Measurements from ENCODE around the gene FCGR3B. TPM values are rescaled to one million over a fixed set of nuclear protein-coding genes. Genes with fewer than 3 reads are reported as not detected.
A peak's percentile ranks its signal among the peaks of the same experiment; 100 is the strongest.
"Not testable (repeated sequence)": the region's sequence is repeated elsewhere in the genome, so short reads cannot be mapped to it uniquely, and the experiment has no call there.

The FCGR3B gene
- polyA plus RNA-seq, 3 donors = 0.53 to 7.5 (median 1.3) TPM

DNA sequence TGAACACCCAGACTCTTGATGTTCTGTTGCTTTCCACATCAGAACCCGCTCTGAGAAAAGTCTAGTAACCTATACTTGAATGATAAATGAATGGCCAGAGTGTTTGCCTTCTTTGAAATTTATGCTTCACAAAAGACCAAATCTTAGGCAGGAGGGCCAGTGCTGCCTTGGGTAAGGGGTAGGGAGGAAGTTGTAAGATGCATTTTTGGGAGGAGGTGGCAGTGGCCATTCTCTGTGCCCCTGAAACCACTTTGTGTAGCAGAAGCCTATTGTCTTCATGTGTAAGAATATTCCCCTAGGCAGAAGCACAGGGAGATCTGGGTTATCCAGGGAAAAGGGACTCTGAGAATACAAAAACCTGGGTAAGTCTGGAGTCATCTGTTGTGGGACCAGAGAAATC, 32.6 kb upstream of the FCGR3B start:
- H3K4me2 ChIP-seq (replicated peaks; ENCODE audit: extremely low read depth, low read length, poor library complexity, severe bottlenecking); H3K36me3 ChIP-seq (replicated peaks in 1 of 2; ENCODE audit: control insufficient read depth in 1 of 2, insufficient read depth in 2 of 2, low read length in 2 of 2); H2AFZ ChIP-seq (ENCODE audit: insufficient read depth, low read depth, low read length, poor library complexity, severe bottlenecking); H3K9ac ChIP-seq (ENCODE audit: insufficient read depth, low read length, poor library complexity, severe bottlenecking); H3K27me3 ChIP-seq (ENCODE audit: control insufficient read depth in 2 of 2, insufficient read depth in 2 of 2, low read length in 2 of 2); H3K4me1 Mint-ChIP-seq; H4K20me1 ChIP-seq (ENCODE audit: insufficient read depth, low read length); H3K79me2 ChIP-seq (ENCODE audit: insufficient read depth, low read length); H3K9me3 Mint-ChIP-seq; H3K9me3 ChIP-seq (replicated peaks in 1 of 2; ENCODE audit: control insufficient read depth in 1 of 2, insufficient read depth in 1 of 2, low read length in 2 of 2); H3K27ac ChIP-seq (ENCODE audit: low read depth in 1 of 2, low read length in 2 of 2); H3K27me3 Mint-ChIP-seq (ENCODE audit: low read depth in 3 of 3); H3K4me3 Mint-ChIP-seq; DNase-seq; intact Hi-C loops (cut with micrococcal nuclease); H3K36me3 Mint-ChIP-seq; H3K27ac Mint-ChIP-seq; H3K4me1 ChIP-seq (ENCODE audit: control insufficient read depth in 1 of 2, insufficient read depth in 2 of 2, low read length in 2 of 2): not testable (repeated sequence)
- peak overlapping the region; percentile 12 to 32 (median 19) for H3K4me3 ChIP-seq (replicated peaks in 1 of 3; ENCODE audit: low read depth in 2 of 3, low read length in 3 of 3)
- WGBS (ENCODE audit: insufficient coverage) = no CpG with 5 or more reads among the region's 1 CpG

DNA sequence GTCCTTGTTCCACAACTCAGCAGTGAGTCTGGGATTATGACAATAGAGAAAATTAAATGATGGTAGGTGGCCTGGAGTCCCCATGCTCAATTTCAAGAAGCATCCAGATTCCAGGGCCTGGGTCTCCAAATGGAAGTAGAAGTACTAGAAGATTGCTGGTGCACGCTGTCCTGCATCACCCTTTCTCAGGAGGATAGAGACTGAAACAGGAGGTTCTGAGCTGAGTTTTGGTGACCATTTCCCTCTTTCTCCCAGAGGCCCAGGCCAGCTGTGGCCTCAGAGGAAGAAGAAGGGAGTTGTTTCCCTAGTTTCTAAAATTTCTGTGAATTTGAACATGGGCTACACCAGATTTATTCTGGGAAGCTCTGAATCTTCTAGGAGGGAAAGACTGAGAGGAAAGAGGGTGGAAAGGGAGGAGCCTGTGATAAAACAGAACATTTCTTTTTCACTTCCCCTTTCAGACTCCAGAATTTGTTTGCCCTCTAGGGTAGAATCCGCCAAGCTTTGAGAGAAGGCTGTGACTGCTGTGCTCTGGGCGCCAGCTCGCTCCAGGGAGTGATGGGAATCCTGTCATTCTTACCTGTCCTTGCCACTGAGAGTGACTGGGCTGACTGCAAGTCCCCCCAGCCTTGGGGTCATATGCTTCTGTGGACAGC, 31.8 kb upstream of the FCGR3B start, which contains the start of gene FCGR2B:
FCGR2B (plus strand) TSS at position 460 of the 656 bp plus-strand sequence; CDS start at position 559, 99 bp downstream.
- H3K4me1 Mint-ChIP-seq; H3K27me3 Mint-ChIP-seq (ENCODE audit: low read depth in 3 of 3); DNase-seq; H3K9ac ChIP-seq (ENCODE audit: insufficient read depth, low read length, poor library complexity, severe bottlenecking); H3K36me3 Mint-ChIP-seq; H3K4me3 Mint-ChIP-seq; intact Hi-C loops (cut with micrococcal nuclease); H3K36me3 ChIP-seq (replicated peaks in 1 of 2; ENCODE audit: control insufficient read depth in 1 of 2, insufficient read depth in 2 of 2, low read length in 2 of 2); H4K20me1 ChIP-seq (ENCODE audit: insufficient read depth, low read length); H3K27ac ChIP-seq (ENCODE audit: low read depth in 1 of 2, low read length in 2 of 2); H3K4me1 ChIP-seq (ENCODE audit: control insufficient read depth in 1 of 2, insufficient read depth in 2 of 2, low read length in 2 of 2); H3K9me3 ChIP-seq (replicated peaks in 1 of 2; ENCODE audit: control insufficient read depth in 1 of 2, insufficient read depth in 1 of 2, low read length in 2 of 2); H3K27me3 ChIP-seq (ENCODE audit: control insufficient read depth in 2 of 2, insufficient read depth in 2 of 2, low read length in 2 of 2); H2AFZ ChIP-seq (ENCODE audit: insufficient read depth, low read depth, low read length, poor library complexity, severe bottlenecking); H3K27ac Mint-ChIP-seq; H3K4me2 ChIP-seq (replicated peaks; ENCODE audit: extremely low read depth, low read length, poor library complexity, severe bottlenecking); H3K79me2 ChIP-seq (ENCODE audit: insufficient read depth, low read length); H3K9me3 Mint-ChIP-seq: not testable (repeated sequence)
- WGBS (ENCODE audit: insufficient coverage) = no CpG with 5 or more reads among the region's 4 CpGs
- H3K4me3 ChIP-seq (replicated peaks in 1 of 3; ENCODE audit: low read depth in 2 of 3, low read length in 3 of 3) = peak within 1 kb of the TSS; percentile 12 to 32 (median 19)

DNA sequence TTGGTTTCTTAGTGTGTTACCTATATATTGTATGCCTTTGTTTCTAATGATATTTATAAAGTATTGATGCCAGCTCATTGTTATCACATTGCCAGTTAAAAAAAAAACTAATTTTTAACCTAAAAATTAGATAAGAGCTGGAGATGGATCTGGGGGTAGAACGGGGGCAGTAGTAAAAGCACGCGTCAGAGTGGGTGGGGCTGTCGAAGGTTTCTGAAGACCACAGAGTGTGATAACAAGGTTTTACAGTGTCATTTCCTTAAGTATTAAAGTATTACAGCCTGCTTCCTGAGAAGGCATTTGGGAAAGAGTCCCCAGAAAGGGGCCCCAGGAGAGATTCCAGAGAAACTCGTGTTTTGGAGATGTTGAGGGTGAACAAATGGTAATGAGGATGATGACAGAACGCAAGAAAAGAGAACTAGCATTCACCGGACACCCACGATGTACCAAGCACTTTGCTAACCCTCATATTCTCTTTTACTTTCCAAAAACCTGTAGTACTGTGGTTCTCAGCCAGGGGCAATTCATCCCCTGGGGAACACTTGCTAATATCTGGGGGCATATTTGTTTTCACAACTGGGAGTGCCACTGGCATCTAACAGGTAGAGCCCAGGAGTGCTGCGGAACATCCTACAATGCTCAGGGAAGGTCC, 30.8 kb upstream of the FCGR3B start:
- not testable (repeated sequence) for H3K36me3 Mint-ChIP-seq

DNA sequence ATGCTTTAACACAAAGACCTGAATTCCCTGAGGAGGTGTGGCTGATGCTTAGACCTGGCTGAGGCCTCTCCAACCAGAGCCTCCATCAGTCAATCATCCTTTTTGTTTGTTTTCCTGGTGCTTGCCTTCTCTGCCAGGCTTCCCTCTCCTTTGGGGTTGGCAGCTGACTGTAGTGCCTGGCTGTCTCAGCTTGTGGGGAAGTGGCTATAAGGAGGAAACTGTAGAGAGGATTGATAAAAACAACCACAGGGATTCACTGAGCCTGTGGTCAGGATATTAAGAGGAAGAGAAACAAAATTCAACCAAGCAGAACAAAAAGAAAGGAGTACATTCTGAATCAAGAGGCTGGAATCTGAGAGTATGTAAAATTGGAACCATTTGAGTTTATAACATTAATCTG, 27.5 kb upstream of the FCGR3B start:
- H3K4me3 ChIP-seq (replicated peaks in 1 of 3; ENCODE audit: low read depth in 2 of 3, low read length in 3 of 3); H3K9me3 Mint-ChIP-seq; H3K27ac Mint-ChIP-seq; H3K36me3 Mint-ChIP-seq; H3K27ac ChIP-seq (ENCODE audit: low read depth in 1 of 2, low read length in 2 of 2); H3K27me3 ChIP-seq (ENCODE audit: control insufficient read depth in 2 of 2, insufficient read depth in 2 of 2, low read length in 2 of 2); H3K4me1 Mint-ChIP-seq; H2AFZ ChIP-seq (ENCODE audit: insufficient read depth, low read depth, low read length, poor library complexity, severe bottlenecking); H3K9ac ChIP-seq (ENCODE audit: insufficient read depth, low read length, poor library complexity, severe bottlenecking); H3K9me3 ChIP-seq (replicated peaks in 1 of 2; ENCODE audit: control insufficient read depth in 1 of 2, insufficient read depth in 1 of 2, low read length in 2 of 2); H3K36me3 ChIP-seq (replicated peaks in 1 of 2; ENCODE audit: control insufficient read depth in 1 of 2, insufficient read depth in 2 of 2, low read length in 2 of 2); H3K4me1 ChIP-seq (ENCODE audit: control insufficient read depth in 1 of 2, insufficient read depth in 2 of 2, low read length in 2 of 2); H3K79me2 ChIP-seq (ENCODE audit: insufficient read depth, low read length); H3K4me3 Mint-ChIP-seq; H3K4me2 ChIP-seq (replicated peaks; ENCODE audit: extremely low read depth, low read length, poor library complexity, severe bottlenecking); H4K20me1 ChIP-seq (ENCODE audit: insufficient read depth, low read length); DNase-seq: not testable (repeated sequence)
- intact Hi-C loops (cut with micrococcal nuclease) = loop anchor here in 1 of 2 donors (10.0 kb wide), 1 partner anchor 94 kb away; no protein-coding TSS in a partner anchor
- peaks cover 10 to 19% (median 12%) of the 10 kb centered on the region in 3 donors for H3K27me3 Mint-ChIP-seq (ENCODE audit: low read depth in 3 of 3)

More for the DNA sequence above, 30.8 kb upstream of the FCGR3B start:
- H3K4me1 Mint-ChIP-seq; H3K36me3 ChIP-seq (replicated peaks in 1 of 2; ENCODE audit: control insufficient read depth in 1 of 2, insufficient read depth in 2 of 2, low read length in 2 of 2); H3K9me3 Mint-ChIP-seq; H3K4me3 ChIP-seq (replicated peaks in 1 of 3; ENCODE audit: low read depth in 2 of 3, low read length in 3 of 3); H4K20me1 ChIP-seq (ENCODE audit: insufficient read depth, low read length); H3K4me1 ChIP-seq (ENCODE audit: control insufficient read depth in 1 of 2, insufficient read depth in 2 of 2, low read length in 2 of 2); DNase-seq; H3K79me2 ChIP-seq (ENCODE audit: insufficient read depth, low read length); H3K4me2 ChIP-seq (replicated peaks; ENCODE audit: extremely low read depth, low read length, poor library complexity, severe bottlenecking); H2AFZ ChIP-seq (ENCODE audit: insufficient read depth, low read depth, low read length, poor library complexity, severe bottlenecking); H3K27ac ChIP-seq (ENCODE audit: low read depth in 1 of 2, low read length in 2 of 2); H3K27ac Mint-ChIP-seq; H3K4me3 Mint-ChIP-seq; H3K9me3 ChIP-seq (replicated peaks in 1 of 2; ENCODE audit: control insufficient read depth in 1 of 2, insufficient read depth in 1 of 2, low read length in 2 of 2); intact Hi-C loops (cut with micrococcal nuclease); H3K9ac ChIP-seq (ENCODE audit: insufficient read depth, low read length, poor library complexity, severe bottlenecking); H3K27me3 Mint-ChIP-seq (ENCODE audit: low read depth in 3 of 3); H3K27me3 ChIP-seq (ENCODE audit: control insufficient read depth in 2 of 2, insufficient read depth in 2 of 2, low read length in 2 of 2): not testable (repeated sequence)
- no CpG with 5 or more reads among the region's 9 CpGs for WGBS (ENCODE audit: insufficient coverage)

Data from CD14-positive monocyte (primary cell).